Fibroblast of lung (primary cell): ENCODE measurements around the gene FAM131A.

ENCODE experiments used
- CTCF ChIP-seq, 2 donors: IDR thresholded peaks in 1 of 2; conservative IDR thresholded peaks in 1 of 2; 1 replicate in 1 of 2; 2 replicates in 1 of 2; pipeline ENCODE4 v1.5.1; 2011 to 2012; ENCODE audit warnings: low read length in 2 of 2, control low read depth in 1 of 2, inconsistent platforms in 1 of 2, low read depth in 1 of 2, mild to moderate bottlenecking in 1 of 2
- EZH2 ChIP-seq: IDR thresholded peaks from 2 replicates; pipeline ENCODE4 v1.5.1; 2012; ENCODE audit warnings: low read length, control low read depth, mild to moderate bottlenecking; ENCODE audit errors: missing control alignments

- TF ChIP-seq CTCF (conservative IDR thresholded peaks at IDR 0.05 in 1 of 2, IDR thresholded peaks at IDR 0.05 in 1 of 2; ENCODE audit: low read depth in 1 of 2, low read length in 2 of 2) (no peak), EZH2 (no peak)
These were observed 47.1 kb upstream of the FAM131A start for GRCh38 chr3:184290331-184290730.
